HL-60 (cell line): ENCODE measurements around the gene LRGUK.

ENCODE experiments used
- GABPA ChIP-seq: IDR thresholded peaks from 2 replicates; pipeline ENCODE4 v1.6.1; 2012; ENCODE audit warnings: low read depth
- POLR2AphosphoS5 ChIP-seq: IDR thresholded peaks from 2 replicates; pipeline ENCODE4 v1.6.1; 2012; ENCODE audit warnings: low read depth
- SPI1 ChIP-seq: IDR thresholded peaks from 2 replicates; pipeline ENCODE4 v1.6.1; 2012; ENCODE audit warnings: low read depth, mild to moderate bottlenecking, borderline replicate concordance
- TF ChIP-seq, protein P1 (sequence below): IDR thresholded peaks from 2 replicates; pipeline ENCODE4 v1.6.1; 2012; ENCODE audit warnings: low read depth; ENCODE audit not compliant: insufficient replicate concordance
- TF ChIP-seq, protein P2 (sequence below): IDR thresholded peaks from one replicate; pipeline ENCODE4 v1.5.1; 2011; ENCODE audit warnings: low read length, control low read depth, inconsistent platforms; ENCODE audit not compliant: insufficient read depth

DNA sequence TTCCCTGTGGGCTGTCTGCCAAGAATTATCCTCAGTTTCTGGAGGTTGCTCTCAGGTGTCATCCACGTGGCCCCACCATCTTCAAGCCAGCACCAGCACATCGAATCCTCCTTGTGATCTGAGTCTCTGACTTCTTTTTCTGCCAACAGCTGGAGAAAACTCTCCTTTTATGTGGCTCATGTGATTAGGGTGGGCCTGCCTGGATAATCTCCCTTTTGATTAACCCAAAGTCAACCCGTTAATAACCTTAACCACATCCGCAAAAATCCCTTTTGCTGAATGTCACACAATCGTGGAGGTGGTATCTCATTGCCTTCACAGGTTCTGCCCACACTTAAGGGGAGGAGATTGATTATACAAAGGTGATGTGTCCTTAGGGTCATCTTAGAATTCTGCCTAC, 73.8 kb downstream of the LRGUK start:
- TF ChIP-seq, protein P1, sequence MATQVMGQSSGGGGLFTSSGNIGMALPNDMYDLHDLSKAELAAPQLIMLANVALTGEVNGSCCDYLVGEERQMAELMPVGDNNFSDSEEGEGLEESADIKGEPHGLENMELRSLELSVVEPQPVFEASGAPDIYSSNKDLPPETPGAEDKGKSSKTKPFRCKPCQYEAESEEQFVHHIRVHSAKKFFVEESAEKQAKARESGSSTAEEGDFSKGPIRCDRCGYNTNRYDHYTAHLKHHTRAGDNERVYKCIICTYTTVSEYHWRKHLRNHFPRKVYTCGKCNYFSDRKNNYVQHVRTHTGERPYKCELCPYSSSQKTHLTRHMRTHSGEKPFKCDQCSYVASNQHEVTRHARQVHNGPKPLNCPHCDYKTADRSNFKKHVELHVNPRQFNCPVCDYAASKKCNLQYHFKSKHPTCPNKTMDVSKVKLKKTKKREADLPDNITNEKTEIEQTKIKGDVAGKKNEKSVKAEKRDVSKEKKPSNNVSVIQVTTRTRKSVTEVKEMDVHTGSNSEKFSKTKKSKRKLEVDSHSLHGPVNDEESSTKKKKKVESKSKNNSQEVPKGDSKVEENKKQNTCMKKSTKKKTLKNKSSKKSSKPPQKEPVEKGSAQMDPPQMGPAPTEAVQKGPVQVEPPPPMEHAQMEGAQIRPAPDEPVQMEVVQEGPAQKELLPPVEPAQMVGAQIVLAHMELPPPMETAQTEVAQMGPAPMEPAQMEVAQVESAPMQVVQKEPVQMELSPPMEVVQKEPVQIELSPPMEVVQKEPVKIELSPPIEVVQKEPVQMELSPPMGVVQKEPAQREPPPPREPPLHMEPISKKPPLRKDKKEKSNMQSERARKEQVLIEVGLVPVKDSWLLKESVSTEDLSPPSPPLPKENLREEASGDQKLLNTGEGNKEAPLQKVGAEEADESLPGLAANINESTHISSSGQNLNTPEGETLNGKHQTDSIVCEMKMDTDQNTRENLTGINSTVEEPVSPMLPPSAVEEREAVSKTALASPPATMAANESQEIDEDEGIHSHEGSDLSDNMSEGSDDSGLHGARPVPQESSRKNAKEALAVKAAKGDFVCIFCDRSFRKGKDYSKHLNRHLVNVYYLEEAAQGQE, result no peak
- TF ChIP-seq, protein P2, sequence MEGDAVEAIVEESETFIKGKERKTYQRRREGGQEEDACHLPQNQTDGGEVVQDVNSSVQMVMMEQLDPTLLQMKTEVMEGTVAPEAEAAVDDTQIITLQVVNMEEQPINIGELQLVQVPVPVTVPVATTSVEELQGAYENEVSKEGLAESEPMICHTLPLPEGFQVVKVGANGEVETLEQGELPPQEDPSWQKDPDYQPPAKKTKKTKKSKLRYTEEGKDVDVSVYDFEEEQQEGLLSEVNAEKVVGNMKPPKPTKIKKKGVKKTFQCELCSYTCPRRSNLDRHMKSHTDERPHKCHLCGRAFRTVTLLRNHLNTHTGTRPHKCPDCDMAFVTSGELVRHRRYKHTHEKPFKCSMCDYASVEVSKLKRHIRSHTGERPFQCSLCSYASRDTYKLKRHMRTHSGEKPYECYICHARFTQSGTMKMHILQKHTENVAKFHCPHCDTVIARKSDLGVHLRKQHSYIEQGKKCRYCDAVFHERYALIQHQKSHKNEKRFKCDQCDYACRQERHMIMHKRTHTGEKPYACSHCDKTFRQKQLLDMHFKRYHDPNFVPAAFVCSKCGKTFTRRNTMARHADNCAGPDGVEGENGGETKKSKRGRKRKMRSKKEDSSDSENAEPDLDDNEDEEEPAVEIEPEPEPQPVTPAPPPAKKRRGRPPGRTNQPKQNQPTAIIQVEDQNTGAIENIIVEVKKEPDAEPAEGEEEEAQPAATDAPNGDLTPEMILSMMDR, result no peak
- TF ChIP-seq POLR2AphosphoS5 (no peak), SPI1 (no peak), GABPA (no peak)
